ENCODE results near the gene PTGER1. TPM values are rescaled to one million over a fixed set of nuclear protein-coding genes. Genes with fewer than 3 reads are reported as not detected.
A peak's percentile ranks its signal among the peaks of the same experiment; 100 is the strongest.

Gene PTGER1
- total RNA-seq, 1 experiment from 2014 or later = 0.42 TPM

DNA sequence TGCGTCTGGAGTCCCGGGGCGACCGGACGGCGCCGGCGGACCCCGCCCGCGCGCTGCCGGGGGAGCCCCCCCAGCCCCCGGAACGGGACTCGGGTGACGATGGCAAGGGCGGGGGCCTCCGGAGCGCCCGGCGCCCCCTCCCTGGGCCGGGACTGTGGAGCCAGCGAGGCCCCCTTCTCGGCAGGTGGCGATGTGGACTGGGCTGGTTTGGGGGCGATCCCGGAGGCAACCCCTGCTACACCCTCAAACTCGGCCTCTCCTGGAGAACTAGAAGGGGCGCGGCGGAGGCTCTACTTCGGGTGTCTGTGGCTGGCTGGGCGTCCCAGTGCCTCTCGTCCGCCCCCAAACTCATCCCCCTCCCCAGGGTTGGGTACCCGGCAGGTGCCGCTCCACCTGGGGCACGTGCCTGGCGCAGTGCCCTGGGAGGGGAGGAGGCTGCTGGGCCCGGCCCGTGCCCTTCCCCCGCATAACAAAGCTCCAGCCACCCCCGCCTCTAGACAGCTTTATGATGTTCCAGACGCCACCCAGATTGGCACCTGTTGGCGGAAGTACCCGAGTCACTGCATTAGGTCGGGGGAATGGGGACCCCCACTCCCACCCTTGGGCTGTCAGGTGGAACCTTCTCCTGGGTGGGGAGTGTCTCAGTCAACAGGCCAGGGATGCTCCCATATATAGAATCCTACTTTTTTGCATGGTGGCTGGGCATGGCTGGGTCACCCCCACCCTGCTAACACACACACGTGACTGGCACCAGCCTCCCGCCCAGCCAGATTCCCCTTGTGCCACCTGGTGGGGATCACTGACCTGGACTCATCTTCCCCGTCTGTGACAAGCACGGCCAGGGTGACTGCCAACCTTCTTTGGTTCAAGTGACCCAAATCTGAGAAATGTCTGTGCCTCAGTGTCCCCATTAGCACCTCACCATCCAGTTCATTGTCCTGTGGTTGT is 41.3 kb downstream of the PTGER1 start:
- DNase-seq (ENCODE audit: unreplicated experiment) = peak; percentile 38
- Mint-ChIP-seq H3K36me3 (ENCODE audit: insufficient read depth, unreplicated experiment) (no peaks in the 10 kb centered on the region), H3K4me3 (ENCODE audit: unreplicated experiment) (peak overlapping the region; percentile 48), H3K9me3 (ENCODE audit: unreplicated experiment) (no peaks in the 10 kb centered on the region), H3K4me1 (ENCODE audit: insufficient read depth, unreplicated experiment) (peaks cover 10% of the 10 kb centered on the region), H3K27ac (ENCODE audit: low read depth, unreplicated experiment) (peak overlapping the region; percentile 0), H3K27me3 (ENCODE audit: insufficient read depth, unreplicated experiment) (no peaks in the 10 kb centered on the region)
- BruUV-seq (replicated peaks) = no TSS peak
- TF ChIP-seq, protein P1, sequence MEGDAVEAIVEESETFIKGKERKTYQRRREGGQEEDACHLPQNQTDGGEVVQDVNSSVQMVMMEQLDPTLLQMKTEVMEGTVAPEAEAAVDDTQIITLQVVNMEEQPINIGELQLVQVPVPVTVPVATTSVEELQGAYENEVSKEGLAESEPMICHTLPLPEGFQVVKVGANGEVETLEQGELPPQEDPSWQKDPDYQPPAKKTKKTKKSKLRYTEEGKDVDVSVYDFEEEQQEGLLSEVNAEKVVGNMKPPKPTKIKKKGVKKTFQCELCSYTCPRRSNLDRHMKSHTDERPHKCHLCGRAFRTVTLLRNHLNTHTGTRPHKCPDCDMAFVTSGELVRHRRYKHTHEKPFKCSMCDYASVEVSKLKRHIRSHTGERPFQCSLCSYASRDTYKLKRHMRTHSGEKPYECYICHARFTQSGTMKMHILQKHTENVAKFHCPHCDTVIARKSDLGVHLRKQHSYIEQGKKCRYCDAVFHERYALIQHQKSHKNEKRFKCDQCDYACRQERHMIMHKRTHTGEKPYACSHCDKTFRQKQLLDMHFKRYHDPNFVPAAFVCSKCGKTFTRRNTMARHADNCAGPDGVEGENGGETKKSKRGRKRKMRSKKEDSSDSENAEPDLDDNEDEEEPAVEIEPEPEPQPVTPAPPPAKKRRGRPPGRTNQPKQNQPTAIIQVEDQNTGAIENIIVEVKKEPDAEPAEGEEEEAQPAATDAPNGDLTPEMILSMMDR (IDR thresholded peaks at IDR 0.05; ENCODE audit: unreplicated experiment) = no peak
- intact Hi-C loops (cut with micrococcal nuclease) = loop anchor here (5.0 kb wide), 1 partner anchor 52 kb away; the partner anchor contains the start of gene ADGRE5
- POLR2A ChIA-PET = interaction anchor here (0.6 to 1.0 kb wide), 4 partner anchors 14 to 1804 kb away, joined by 3 to 7 read pairs (median 3); partner anchors contain the start of genes DDX39A and DNAJB1
- CTCF ChIA-PET = interaction anchor here (0.7 to 1.2 kb wide), 2 partner anchors 47 to 140 kb away, joined by 3 read pairs; no protein-coding TSS in a partner anchor

DNA sequence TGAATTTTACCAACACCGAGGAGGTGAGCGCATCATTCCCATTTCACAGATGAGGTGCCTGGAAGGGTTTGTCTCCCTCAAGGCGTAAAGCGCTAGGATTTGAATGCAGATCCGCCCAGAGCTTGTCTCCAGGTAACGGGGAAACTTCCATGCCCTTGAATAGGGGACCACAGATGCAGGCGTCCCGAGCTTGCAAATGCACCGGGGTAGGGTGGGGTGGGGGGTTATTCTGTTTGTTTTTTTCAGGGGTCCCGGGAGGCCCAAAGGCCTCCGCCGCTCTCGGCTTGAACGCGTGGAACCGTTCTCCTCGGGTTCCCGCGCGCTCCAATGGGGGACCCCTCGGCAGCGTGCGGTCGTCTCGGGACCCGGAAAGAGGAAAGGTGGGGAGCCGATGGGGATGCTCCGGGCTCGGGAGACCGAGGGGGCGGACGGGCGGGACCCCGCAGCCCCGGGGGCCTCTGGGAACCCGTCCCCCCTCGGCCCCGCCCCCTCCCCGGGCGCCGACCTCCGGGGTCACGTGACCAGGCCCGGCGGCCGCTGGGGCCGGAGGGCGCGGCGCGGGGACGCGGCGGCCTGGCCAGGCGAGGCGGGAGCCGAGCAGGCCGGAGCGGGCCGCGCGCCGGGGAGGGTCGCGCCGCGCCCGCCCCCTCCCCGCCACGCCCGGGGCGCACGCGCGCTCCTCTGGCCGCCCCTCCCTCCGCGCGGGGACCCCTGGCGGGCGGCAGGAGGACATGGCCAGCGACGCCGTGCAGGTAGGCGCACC is 42.2 kb downstream of the PTGER1 start, which contains the start of gene PKN1:
Gene PKN1 (plus strand): TSS at position 516 of the 763 bp plus-strand sequence. CDS start 216 bp downstream, at position 732.
- DNase-seq (ENCODE audit: unreplicated experiment) = no peak
- ChIA-PET CTCF (interaction anchor here (0.5 to 1.1 kb wide), 4 partner anchors 55 to 311 kb away, joined by 3 to 5 read pairs (median 3); no protein-coding TSS in a partner anchor), POLR2A (interaction anchor here (0.9 to 2.3 kb wide), 3 partner anchors 13 to 51 kb away, joined by 3 to 8 read pairs (median 7); partner anchors contain the start of genes ADGRE5 and DDX39A)
- Mint-ChIP-seq H3K4me1 (ENCODE audit: insufficient read depth, unreplicated experiment) (peaks cover 10% of the 10 kb centered on the region), H3K27me3 (ENCODE audit: insufficient read depth, unreplicated experiment) (no peaks in the 10 kb centered on the region), H3K9me3 (ENCODE audit: unreplicated experiment) (no peaks in the 10 kb centered on the region), H3K4me3 (ENCODE audit: unreplicated experiment) (peak within 1 kb of the TSS; percentile 63), H3K27ac (ENCODE audit: low read depth, unreplicated experiment) (peak within 1 kb of the TSS; percentile 0), H3K36me3 (ENCODE audit: insufficient read depth, unreplicated experiment) (peaks cover under 1% of the 10 kb centered on the region)
- BruUV-seq (replicated peaks) = no TSS peak
- intact Hi-C loops (cut with micrococcal nuclease) = loop anchor here (5.0 kb wide), 1 partner anchor 51 kb away; the partner anchor contains the start of gene ADGRE5
- TF ChIP-seq, protein P1 (IDR thresholded peaks at IDR 0.05; ENCODE audit: unreplicated experiment) = no peak

DNA sequence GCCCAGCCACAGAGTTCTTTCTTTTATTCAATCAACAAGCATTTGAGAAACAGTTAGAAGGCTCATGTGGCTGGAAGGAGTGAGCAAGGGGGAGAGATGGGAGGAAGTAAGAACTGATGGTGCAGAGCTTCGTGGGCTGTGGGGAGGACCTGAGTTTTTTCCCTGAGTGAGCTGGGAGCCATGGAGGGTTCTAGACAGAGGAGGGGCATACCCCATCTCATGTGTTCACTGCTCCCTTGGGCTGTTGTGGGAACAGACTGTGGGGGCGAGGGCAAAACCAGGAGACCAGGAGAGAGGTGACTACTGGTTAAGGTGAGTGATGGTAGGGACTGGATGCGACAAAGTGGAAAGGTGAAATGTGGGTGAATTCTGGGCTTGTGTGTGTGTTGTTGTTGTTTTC is 44.4 kb downstream of the PTGER1 start:
- Mint-ChIP-seq H3K4me3 (ENCODE audit: unreplicated experiment) (no peak overlapping the region), H3K9me3 (ENCODE audit: unreplicated experiment) (no peaks in the 10 kb centered on the region), H3K4me1 (ENCODE audit: insufficient read depth, unreplicated experiment) (peaks cover 13% of the 10 kb centered on the region), H3K36me3 (ENCODE audit: insufficient read depth, unreplicated experiment) (peaks cover 7% of the 10 kb centered on the region), H3K27me3 (ENCODE audit: insufficient read depth, unreplicated experiment) (no peaks in the 10 kb centered on the region), H3K27ac (ENCODE audit: low read depth, unreplicated experiment) (no peak overlapping the region)
- intact Hi-C loops (cut with micrococcal nuclease) = loop anchor here (5.0 kb wide), 1 partner anchor 48 kb away; the partner anchor contains the start of gene ADGRE5
- ChIA-PET POLR2A (interaction anchor here (2.3 kb wide), 1 partner anchor 11 kb away, joined by 8 read pairs; no protein-coding TSS in a partner anchor), CTCF (interaction anchor here (0.6 to 1.2 kb wide), 3 partner anchors 18 to 120 kb away, joined by 3 to 5 read pairs (median 3); no protein-coding TSS in a partner anchor)
- TF ChIP-seq, protein P1 (IDR thresholded peaks at IDR 0.05; ENCODE audit: unreplicated experiment) = no peak
- no TSS peak for BruUV-seq (replicated peaks)
- DNase-seq (ENCODE audit: unreplicated experiment) = no peak
